HFFc6 (cell line): ENCODE results near the gene TEDC2. TPM values are rescaled to one million over a fixed set of nuclear protein-coding genes. Genes with fewer than 3 reads are reported as not detected.

Experiments used
- DNase-seq: peaks from one replicate; pipeline ENCODE4 v3.0.0-alpha.2; 2018
- H3K27ac Mint-ChIP-seq: 2 replicates; pipeline ENCODE4 v1.8.0; 2020; ENCODE audit warnings: mild to moderate bottlenecking, mixed read lengths
- H3K27me3 Mint-ChIP-seq: 2 replicates; pipeline ENCODE4 v1.8.0; 2021; ENCODE audit warnings: mild to moderate bottlenecking, moderate library complexity, mixed read lengths; ENCODE audit not compliant: insufficient read depth
- H3K36me3 Mint-ChIP-seq: 2 replicates; pipeline ENCODE4 v1.8.0; 2021; ENCODE audit warnings: low read depth, mixed read lengths
- H3K4me1 Mint-ChIP-seq: 2 replicates; pipeline ENCODE4 v1.8.0; 2020; ENCODE audit warnings: low read depth, mixed read lengths
- H3K4me3 Mint-ChIP-seq: 2 replicates; pipeline ENCODE4 v1.8.0; 2020; ENCODE audit warnings: mild to moderate bottlenecking, moderate library complexity, mixed read lengths
- H3K9me3 Mint-ChIP-seq: 2 replicates; pipeline ENCODE4 v1.8.0; 2020; ENCODE audit warnings: mild to moderate bottlenecking, mixed read lengths
- CTCF ChIP-seq: fragments of 200-600 bp; sonication (generic); IDR thresholded peaks from 2 replicates; pipeline ENCODE4 v1.5.0; 2021; ENCODE audit warnings: antibody characterized with exemption, mild to moderate bottlenecking
- total RNA-seq, 6 experiments: library from RNA; stranded (reverse); fragmentation: NEBNext Ultra II Directional; extraction: Animal tissue kit (Norgen Biotek cat#: 25700); gene quantifications; 2 replicates in 1 of 6; 3 replicates in 5 of 6; pipeline ENCODE4 v1.2.3, GENCODE V29; 2021

Gene TEDC2
- total RNA-seq, 6 experiments from 2014 or later: 3.6 to 8.3 (median 8.0) TPM

GRCh38 chr16:2474877-2475412 is 15.0 kb downstream of the TEDC2 start, which contains the start of gene TBC1D24:
TSS of gene TBC1D24 (plus strand) at chr16:2475127. CDS start at chr16:2496149, 21,022 bp downstream.
- no peak for TF ChIP-seq CTCF
- Mint-ChIP-seq H3K27ac (peak within 1 kb of the TSS; percentile 69), H3K36me3 (no peaks in the 10 kb centered on the region), H3K9me3 (no peaks in the 10 kb centered on the region), H3K4me1 (peaks cover 6% of the 10 kb centered on the region; the same call in 1 of the 2 replicates), H3K27me3 (no peaks in the 10 kb centered on the region; the same call in 1 of the 2 replicates), H3K4me3 (peak within 1 kb of the TSS; percentile 78)
- DNase-seq: peak; percentile 74

GRCh38 chr16:2475413-2476344 is 15.8 kb downstream of the TEDC2 start:
- no peaks in the 10 kb centered on the region for H3K36me3 Mint-ChIP-seq
- DNase-seq: no peak
- H3K4me1 Mint-ChIP-seq: peaks cover 6% of the 10 kb centered on the region; the same call in 1 of the 2 replicates
- TF ChIP-seq CTCF: no peak
- peak overlapping the region; percentile 69 for H3K4me3 Mint-ChIP-seq
- no peak overlapping the region for H3K27ac Mint-ChIP-seq
- no peaks in the 10 kb centered on the region; the same call in 1 of the 2 replicates for H3K27me3 Mint-ChIP-seq
- H3K9me3 Mint-ChIP-seq: no peaks in the 10 kb centered on the region

GRCh38 chr16:2476345-2476720 is 16.4 kb downstream of the TEDC2 start:
- no peaks in the 10 kb centered on the region for H3K9me3 Mint-ChIP-seq
- H3K4me3 Mint-ChIP-seq: peak overlapping the region; percentile 69
- H3K4me1 Mint-ChIP-seq: peaks cover 6% of the 10 kb centered on the region; the same call in 1 of the 2 replicates
- no peak for TF ChIP-seq CTCF
- no peak overlapping the region for H3K27ac Mint-ChIP-seq
- no peaks in the 10 kb centered on the region for H3K36me3 Mint-ChIP-seq
- H3K27me3 Mint-ChIP-seq: no peaks in the 10 kb centered on the region; the same call in 1 of the 2 replicates
- no peak for DNase-seq

GRCh38 chr16:2476741-2477140 is 16.8 kb downstream of the TEDC2 start:
- DNase-seq: no peak
- Mint-ChIP-seq H3K4me1 (peaks cover 7% of the 10 kb centered on the region; the same call in 1 of the 2 replicates), H3K36me3 (no peaks in the 10 kb centered on the region), H3K9me3 (no peaks in the 10 kb centered on the region), H3K27me3 (no peaks in the 10 kb centered on the region; the same call in 1 of the 2 replicates), H3K27ac (no peak overlapping the region), H3K4me3 (peak overlapping the region; percentile 69; the same call in 1 of the 2 replicates)
- no peak for TF ChIP-seq CTCF

GRCh38 chr16:2477327-2477726 is 17.4 kb downstream of the TEDC2 start:
- Mint-ChIP-seq H3K36me3 (no peaks in the 10 kb centered on the region), H3K27me3 (no peaks in the 10 kb centered on the region; the same call in 1 of the 2 replicates), H3K9me3 (no peaks in the 10 kb centered on the region), H3K4me3 (no peak overlapping the region), H3K4me1 (peaks cover 13% of the 10 kb centered on the region), H3K27ac (no peak overlapping the region)
- DNase-seq: no peak
- TF ChIP-seq CTCF: no peak
